Measurements from ENCODE around the gene F7.

F7 gene

GRCh38 chr13:113123226-113124201 lies 17.9 kb downstream of the F7 start:
- ATAC-seq: peak; percentile 31
- Mint-ChIP-seq H3K27me3 (peaks cover 43% of the 10 kb centered on the region), H3K27ac (peak overlapping the region; percentile 21 to 86), H3K4me1 (no peaks in the 10 kb centered on the region), H3K9me3 (no peaks in the 10 kb centered on the region), H3K4me3 (no peak overlapping the region)
- no peak for DNase-seq

- H3K4me3 Mint-ChIP-seq: no peak overlapping the region
These were observed 18.8 kb downstream of the F7 start for GRCh38 chr13:113124211-113124970.

GRCh38 chr13:113125506-113126264 lies 20.1 kb downstream of the F7 start:
- Mint-ChIP-seq H3K4me1 (peaks cover 9% of the 10 kb centered on the region), H3K27me3 (peaks cover 60% of the 10 kb centered on the region), H3K27ac (no peak overlapping the region), H3K9me3 (no peaks in the 10 kb centered on the region), H3K4me3 (no peak overlapping the region)
- no peak for ATAC-seq
- DNase-seq: no peak

More at GRCh38 chr13:113124211-113124970, 18.8 kb downstream of the F7 start:
- peaks cover 49% of the 10 kb centered on the region for H3K27me3 Mint-ChIP-seq
- ATAC-seq: no peak
- no peak overlapping the region for H3K27ac Mint-ChIP-seq
- H3K4me1 Mint-ChIP-seq: peaks cover 4% of the 10 kb centered on the region
- no peak for DNase-seq
- H3K9me3 Mint-ChIP-seq: no peaks in the 10 kb centered on the region

GRCh38 chr13:113126265-113127150 lies 20.9 kb downstream of the F7 start:
- peaks cover 60% of the 10 kb centered on the region for H3K27me3 Mint-ChIP-seq
- H3K4me1 Mint-ChIP-seq: peaks cover 9% of the 10 kb centered on the region
- H3K27ac Mint-ChIP-seq: no peak overlapping the region
- ATAC-seq: no peak
- H3K4me3 Mint-ChIP-seq: no peak overlapping the region
- no peak for DNase-seq
- no peaks in the 10 kb centered on the region for H3K9me3 Mint-ChIP-seq

- DNase-seq (no peak), ATAC-seq (no peak)
- Mint-ChIP-seq H3K9me3 (no peaks in the 10 kb centered on the region), H3K4me3 (peak overlapping the region; percentile 31 to 50), H3K27me3 (peaks cover 63% of the 10 kb centered on the region), H3K27ac (no peak overlapping the region), H3K4me1 (peaks cover 9% of the 10 kb centered on the region)
These were observed 23.9 kb downstream of the F7 start for GRCh38 chr13:113129480-113129879.

GRCh38 chr13:113129921-113130750 lies 24.5 kb downstream of the F7 start:
- peak; percentile 50 to 52 for DNase-seq
- Mint-ChIP-seq H3K27ac (peak overlapping the region in 1 of 2 donors; percentile 28), H3K9me3 (no peaks in the 10 kb centered on the region), H3K4me1 (peaks cover 9% of the 10 kb centered on the region), H3K27me3 (peaks cover 63% of the 10 kb centered on the region), H3K4me3 (peak overlapping the region in 1 of 2 donors; percentile 77)
- peak; percentile 80 for ATAC-seq

- no peak overlapping the region for H3K4me3 Mint-ChIP-seq
These were observed 29.7 kb downstream of the F7 start for GRCh38 chr13:113135281-113135760.

GRCh38 chr13:113137691-113138298 lies 32.2 kb downstream of the F7 start:
- Mint-ChIP-seq H3K9me3 (no peaks in the 10 kb centered on the region), H3K4me3 (no peak overlapping the region), H3K4me1 (no peaks in the 10 kb centered on the region), H3K27me3 (peaks cover 21% of the 10 kb centered on the region), H3K27ac (no peak overlapping the region)
- ATAC-seq (no peak), DNase-seq (no peak)

More at GRCh38 chr13:113135281-113135760, 29.7 kb downstream of the F7 start:
- ATAC-seq (no peak), DNase-seq (no peak)
- H3K27ac Mint-ChIP-seq: no peak overlapping the region
- H3K27me3 Mint-ChIP-seq: peaks cover 27% of the 10 kb centered on the region
- no peaks in the 10 kb centered on the region for H3K9me3 Mint-ChIP-seq
- H3K4me1 Mint-ChIP-seq: peaks cover under 1% of the 10 kb centered on the region

GRCh38 chr13:113138792-113139551 lies 33.4 kb downstream of the F7 start:
- ATAC-seq: no peak
- H3K4me1 Mint-ChIP-seq: no peaks in the 10 kb centered on the region
- H3K27me3 Mint-ChIP-seq: peaks cover 11% of the 10 kb centered on the region
- no peak overlapping the region for H3K27ac Mint-ChIP-seq
- no peaks in the 10 kb centered on the region for H3K9me3 Mint-ChIP-seq
- DNase-seq: no peak
- H3K4me3 Mint-ChIP-seq: no peak overlapping the region

- H3K4me1 Mint-ChIP-seq: no peaks in the 10 kb centered on the region
These were observed 34.0 kb downstream of the F7 start for GRCh38 chr13:113139577-113139976.

GRCh38 chr13:113140677-113141600 lies 35.3 kb downstream of the F7 start:
- Mint-ChIP-seq H3K9me3 (no peaks in the 10 kb centered on the region), H3K4me1 (peaks cover 8% of the 10 kb centered on the region), H3K27me3 (peaks cover 11% of the 10 kb centered on the region), H3K4me3 (no peak overlapping the region), H3K27ac (no peak overlapping the region)
- ATAC-seq (no peak), DNase-seq (no peak)

More at GRCh38 chr13:113139577-113139976, 34.0 kb downstream of the F7 start:
- DNase-seq (no peak), ATAC-seq (no peak)
- no peak overlapping the region for H3K27ac Mint-ChIP-seq
- no peaks in the 10 kb centered on the region for H3K9me3 Mint-ChIP-seq
- H3K27me3 Mint-ChIP-seq: peaks cover 11% of the 10 kb centered on the region
- no peak overlapping the region for H3K4me3 Mint-ChIP-seq

GRCh38 chr13:113141601-113141970 lies 36.0 kb downstream of the F7 start:
- ATAC-seq (no peak), DNase-seq (no peak)
- Mint-ChIP-seq H3K4me3 (no peak overlapping the region), H3K27me3 (peaks cover 13% of the 10 kb centered on the region), H3K9me3 (no peaks in the 10 kb centered on the region), H3K4me1 (peaks cover 10% of the 10 kb centered on the region), H3K27ac (no peak overlapping the region)
